ENCODE measurements around the gene LRRIQ1.
"Not testable (repeated sequence)": the region's sequence is repeated elsewhere in the genome, so short reads cannot be mapped to it uniquely, and the experiment has no call there.

Gene LRRIQ1

GRCh38 chr12:85036234-85036707, at the start of gene LRRIQ1, which contains the start of gene TSPAN19:
TSS of gene LRRIQ1 (plus strand) at chr12:85036351. CDS start at chr12:85038177, 1,826 bp downstream.
TSS of gene TSPAN19 (minus strand) at chr12:85036277. CDS start at chr12:85029946, 6,331 bp downstream.
- DNase-seq = peak; percentile 70

GRCh38 chr12:84986586-84986985, 49.6 kb upstream of the LRRIQ1 start:
- DNase-seq = no peak

- DNase-seq = peak; percentile 81
Observed at GRCh38 chr12:84994426-84994825, 41.7 kb upstream of the LRRIQ1 start.

- DNase-seq = peak; percentile 71
Observed at GRCh38 chr12:84995641-84996040, 40.5 kb upstream of the LRRIQ1 start.

- DNase-seq = no peak
Observed at GRCh38 chr12:84996759-84997158, 39.4 kb upstream of the LRRIQ1 start.

GRCh38 chr12:84998341-84998740, 37.8 kb upstream of the LRRIQ1 start:
- no peak for DNase-seq

GRCh38 chr12:85000729-85001128, 35.4 kb upstream of the LRRIQ1 start:
- DNase-seq = no peak

- DNase-seq = no peak
Observed at GRCh38 chr12:85002778-85003296, 33.3 kb upstream of the LRRIQ1 start.

- DNase-seq = no peak
Observed at GRCh38 chr12:85004204-85004603, 31.9 kb upstream of the LRRIQ1 start.

- not testable (repeated sequence) for DNase-seq
Observed at GRCh38 chr12:85005047-85005446, 31.1 kb upstream of the LRRIQ1 start.

- DNase-seq = no peak
Observed at GRCh38 chr12:85005615-85006014, 30.5 kb upstream of the LRRIQ1 start.

GRCh38 chr12:85006206-85006605, 29.9 kb upstream of the LRRIQ1 start:
- DNase-seq = no peak

- DNase-seq = peak; percentile 79
Observed at GRCh38 chr12:85007836-85008235, 28.3 kb upstream of the LRRIQ1 start.

GRCh38 chr12:85016413-85016812, 19.7 kb upstream of the LRRIQ1 start:
- peak; percentile 98 for DNase-seq

GRCh38 chr12:85017133-85017532, 19.0 kb upstream of the LRRIQ1 start:
- no peak for DNase-seq

- DNase-seq = no peak
Observed at GRCh38 chr12:85017618-85018017, 18.5 kb upstream of the LRRIQ1 start.

GRCh38 chr12:85018098-85018497, 18.1 kb upstream of the LRRIQ1 start:
- no peak for DNase-seq

- DNase-seq = peak; percentile 45
Observed at GRCh38 chr12:85029456-85029855, 6.7 kb upstream of the LRRIQ1 start.

- DNase-seq = no peak
Observed at GRCh38 chr12:85036733-85037132, 582 bp downstream of the LRRIQ1 start.

- DNase-seq = no peak
Observed at GRCh38 chr12:85041395-85041794, 5.2 kb downstream of the LRRIQ1 start.

GRCh38 chr12:85043829-85044228, 7.7 kb downstream of the LRRIQ1 start:
- no peak for DNase-seq

GRCh38 chr12:85057370-85057963, 21.3 kb downstream of the LRRIQ1 start:
- DNase-seq = peak; percentile 44

GRCh38 chr12:85058339-85058738, 22.2 kb downstream of the LRRIQ1 start:
- no peak for DNase-seq

GRCh38 chr12:85059594-85059993, 23.4 kb downstream of the LRRIQ1 start:
- DNase-seq = no peak

- DNase-seq = no peak
Observed at GRCh38 chr12:85060916-85061315, 24.8 kb downstream of the LRRIQ1 start.
